Cardiac muscle cell (in vitro differentiated cells and primary cell): ENCODE measurements around the gene ANAPC2. TPM values are rescaled to one million over a fixed set of nuclear protein-coding genes. Genes with fewer than 3 reads are reported as not detected.
"Not testable (repeated sequence)": the region's sequence is repeated elsewhere in the genome, so short reads cannot be mapped to it uniquely, and the experiment has no call there.

Source experiments
- DNase-seq, 2 donors: peaks; one replicate each; pipeline versions ENCODE4 v3.0.0 to v3.0.0-alpha.2; 2010 to 2017; ENCODE audit warnings: low read depth in 1 of 2, low spot score in 1 of 2
- H3K27ac ChIP-seq: fragments of 200-600 bp; sonication (generic); 2 replicates; pipeline ENCODE4 v1.5.1; 2016
- H3K27me3 ChIP-seq: fragments of 200-600 bp; sonication (generic); 2 replicates; pipeline ENCODE4 v1.6.0; 2016; ENCODE audit warnings: control low read depth
- H3K36me3 ChIP-seq: fragments of 200-600 bp; sonication (generic); 2 replicates; pipeline ENCODE4 v1.5.1; 2016; ENCODE audit warnings: control low read depth
- H3K4me1 ChIP-seq: fragments of 200-600 bp; sonication (generic); 2 replicates; pipeline ENCODE4 v1.8.1; 2017; ENCODE audit warnings: low read depth, mild to moderate bottlenecking, mixed run types
- H3K4me3 ChIP-seq: fragments of 200-600 bp; sonication (generic); 2 replicates; pipeline ENCODE4 v1.5.1; 2016; ENCODE audit warnings: mild to moderate bottlenecking
- H3K9me3 ChIP-seq: fragments of 200-600 bp; sonication (generic); 2 replicates; pipeline ENCODE4 v1.5.1; 2017; ENCODE audit warnings: low read depth, mild to moderate bottlenecking, control low read depth
- CTCF ChIP-seq: IDR thresholded peaks from 2 replicates; pipeline ENCODE4 v1.5.1; 2012; ENCODE audit warnings: low read depth, mild to moderate bottlenecking, low read length
- polyA plus RNA-seq: library from polyadenylated mRNA; unstranded; fragments of >200 nt; fragmentation: Nextera tagmentation; extraction: Ambion mirVana; gene quantifications from 2 replicates; pipeline ENCODE4 v1.2.1, GENCODE V29; 2016
- total RNA-seq: library from RNA; depleted of rRNA; stranded (reverse); fragments of >200 nt; gene quantifications from 2 replicates; pipeline ENCODE4 v1.2.3, GENCODE V29; 2016

Gene ANAPC2
- total and polyA plus RNA-seq, 2 experiments from 2014 or later, result 15.5 to 42.8 TPM

GRCh38 chr9:137136261-137136880 lies 52.0 kb downstream of the ANAPC2 start:
- DNase-seq, result no peak
- Histone ChIP-seq H3K27me3 (peaks cover 91% of the 10 kb centered on the region), H3K4me1 (no peaks in the 10 kb centered on the region), H3K9me3 (no peaks in the 10 kb centered on the region), H3K27ac (no peak overlapping the region), H3K4me3 (no peak overlapping the region), H3K36me3 (no peaks in the 10 kb centered on the region)
- no peak for TF ChIP-seq CTCF

GRCh38 chr9:137135154-137135553 lies 53.2 kb downstream of the ANAPC2 start:
- H3K9me3 ChIP-seq, H3K4me1 ChIP-seq, DNase-seq, H3K36me3 ChIP-seq, H3K27ac ChIP-seq, H3K4me3 ChIP-seq: not testable (repeated sequence)
- H3K27me3 ChIP-seq, result peaks cover 79% of the 10 kb centered on the region

GRCh38 chr9:137134191-137134590 lies 54.2 kb downstream of the ANAPC2 start:
- H3K27ac ChIP-seq, result no peak overlapping the region
- no peak for TF ChIP-seq CTCF
- DNase-seq, result no peak
- H3K4me3 ChIP-seq, result no peak overlapping the region
- H3K4me1 ChIP-seq, result no peaks in the 10 kb centered on the region
- H3K27me3 ChIP-seq, result peaks cover 69% of the 10 kb centered on the region
- H3K9me3 ChIP-seq, result no peaks in the 10 kb centered on the region
- H3K36me3 ChIP-seq, result no peaks in the 10 kb centered on the region

GRCh38 chr9:137130176-137130755 lies 58.1 kb downstream of the ANAPC2 start:
- peak in 1 of 2 donors; percentile 11 for DNase-seq

GRCh38 chr9:137129456-137130175 lies 58.7 kb downstream of the ANAPC2 start:
- Histone ChIP-seq H3K27me3 (peaks cover 24% of the 10 kb centered on the region), H3K4me1 (no peaks in the 10 kb centered on the region), H3K9me3 (no peaks in the 10 kb centered on the region), H3K4me3 (peak overlapping the region; percentile 75), H3K27ac (peak overlapping the region; percentile 3), H3K36me3 (no peaks in the 10 kb centered on the region)
- DNase-seq, result peak; percentile 94
- TF ChIP-seq CTCF, result no peak

More at GRCh38 chr9:137130176-137130755, 58.1 kb downstream of the ANAPC2 start:
- Histone ChIP-seq H3K36me3 (no peaks in the 10 kb centered on the region), H3K27ac (no peak overlapping the region), H3K4me1 (no peaks in the 10 kb centered on the region), H3K9me3 (no peaks in the 10 kb centered on the region), H3K4me3 (peak overlapping the region; percentile 75), H3K27me3 (peaks cover 30% of the 10 kb centered on the region)
- no peak for TF ChIP-seq CTCF
